ENCODE data around the gene LAIR2.

DNA sequence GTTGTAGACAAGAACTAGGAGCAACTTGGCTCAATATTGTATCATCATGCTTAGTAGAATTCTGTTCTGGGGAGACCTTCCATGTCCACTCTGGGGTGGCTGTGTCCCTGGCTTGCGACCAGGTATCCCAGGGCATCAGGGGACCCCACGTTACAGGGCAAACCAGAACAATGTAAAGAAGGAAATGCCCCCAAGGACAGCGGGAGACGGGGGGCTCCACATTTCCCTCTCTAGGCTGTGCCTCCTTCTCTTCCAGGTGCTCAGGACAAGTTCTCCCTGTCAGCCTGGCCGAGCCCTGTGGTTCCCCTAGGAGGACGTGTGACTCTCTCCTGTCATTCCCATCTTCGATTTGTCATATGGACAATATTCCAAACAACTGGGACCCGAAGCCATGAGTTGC, 30.8 kb downstream of the LAIR2 start:
- TF ChIP-seq, protein P1, sequence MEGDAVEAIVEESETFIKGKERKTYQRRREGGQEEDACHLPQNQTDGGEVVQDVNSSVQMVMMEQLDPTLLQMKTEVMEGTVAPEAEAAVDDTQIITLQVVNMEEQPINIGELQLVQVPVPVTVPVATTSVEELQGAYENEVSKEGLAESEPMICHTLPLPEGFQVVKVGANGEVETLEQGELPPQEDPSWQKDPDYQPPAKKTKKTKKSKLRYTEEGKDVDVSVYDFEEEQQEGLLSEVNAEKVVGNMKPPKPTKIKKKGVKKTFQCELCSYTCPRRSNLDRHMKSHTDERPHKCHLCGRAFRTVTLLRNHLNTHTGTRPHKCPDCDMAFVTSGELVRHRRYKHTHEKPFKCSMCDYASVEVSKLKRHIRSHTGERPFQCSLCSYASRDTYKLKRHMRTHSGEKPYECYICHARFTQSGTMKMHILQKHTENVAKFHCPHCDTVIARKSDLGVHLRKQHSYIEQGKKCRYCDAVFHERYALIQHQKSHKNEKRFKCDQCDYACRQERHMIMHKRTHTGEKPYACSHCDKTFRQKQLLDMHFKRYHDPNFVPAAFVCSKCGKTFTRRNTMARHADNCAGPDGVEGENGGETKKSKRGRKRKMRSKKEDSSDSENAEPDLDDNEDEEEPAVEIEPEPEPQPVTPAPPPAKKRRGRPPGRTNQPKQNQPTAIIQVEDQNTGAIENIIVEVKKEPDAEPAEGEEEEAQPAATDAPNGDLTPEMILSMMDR (IDR thresholded peaks at IDR 0.05), result no peak
- TF ChIP-seq POLR2A (IDR thresholded peaks at IDR 0.05) (no peak), EP300 (IDR thresholded peaks at IDR 0.05) (no peak)
